ENCODE data around the gene NFYA.

- no peak for TF ChIP-seq EZH2 (IDR thresholded peaks at IDR 0.05)
- TF ChIP-seq POLR2AphosphoS5 (IDR thresholded peaks at IDR 0.05; ENCODE audit: borderline replicate concordance, low read depth, low read length), result no peak
Observed at GRCh38 chr6:41056768-41057490, 15.8 kb upstream of the NFYA start.
